HepG2 (cell line): ENCODE results near the gene CBY2. TPM values are rescaled to one million over a fixed set of nuclear protein-coding genes. Genes with fewer than 3 reads are reported as not detected.

ENCODE experiments used
- ATAC-seq: fragments of 200-7000 bp; cut with Tn5 transposase; 3 replicates; pipeline ENCODE4 v1.9.1; 2020; ENCODE audit warnings: mild to moderate bottlenecking, moderate library complexity
- BruUV-seq: library from RNA; stranded (reverse); fragments of 400-500 nt; replicated peaks from 2 replicates; lab custom pipeline; 2021; lab: Mats Ljungman, UMichigan
- CTCF ChIA-PET: fragments of 300-600 bp; formaldehyde crosslinking; extraction: SDS; loops from one replicate; lab custom pipeline; 2021; ENCODE audit warnings: low total read pairs, inconsistent platforms, low intra/inter-chr PET ratio; lab: Yijun Ruan, JAX
- POLR2A ChIA-PET: fragments of 350-600 bp; sonication (Branson Sonifier 250); formaldehyde crosslinking; loops from one replicate; lab custom pipeline; 2020; ENCODE audit warnings: antibody characterized with exemption, inconsistent platforms; lab: Yijun Ruan, JAX
- DNase-seq: peaks from one replicate; pipeline ENCODE4 v3.0.0-alpha.2; 2015; ENCODE audit warnings: low spot score
- FAIRE-seq: peaks from 3 replicates; lab custom pipeline; 2011; peaks lifted over from hg19 to GRCh38; lab: Jason Lieb, UNC
- H2AFZ ChIP-seq: one replicate; pipeline ENCODE4 v1.6.1; 2011; ENCODE audit warnings: low read length, inconsistent platforms
- H3K27ac ChIP-seq: fragments of 300-600 bp; 3 replicates; pipeline ENCODE4 v1.8.0; 2011; ENCODE audit warnings: mixed run types, mild to moderate bottlenecking, mixed read lengths, low read length, inconsistent platforms; ENCODE audit not compliant: insufficient read depth; ENCODE audit errors: extremely low read length
- H3K27me3 ChIP-seq, 2 experiments: fragments of 200-600 bp in 1 of 2; 2 replicates in 1 of 2; 3 replicates in 1 of 2; pipeline versions ENCODE4 v1.6.0 to v1.8.0; 2011; ENCODE audit warnings: low read length in 2 of 2, mild to moderate bottlenecking in 2 of 2, moderate library complexity in 2 of 2, inconsistent platforms in 1 of 2; ENCODE audit not compliant: insufficient read depth in 2 of 2, control insufficient read depth in 1 of 2
- H3K36me3 ChIP-seq, 2 experiments: fragments of 200-600 bp in 1 of 2; replicated peaks in 1 of 2; 2 replicates in 1 of 2; 3 replicates in 1 of 2; pipeline versions ENCODE4 v1.5.1 to v1.8.0; 2011; ENCODE audit warnings: low read length in 2 of 2, inconsistent platforms in 1 of 2; ENCODE audit not compliant: insufficient read depth in 2 of 2, control insufficient read depth in 1 of 2
- H3K4me1 ChIP-seq: 2 replicates; pipeline ENCODE4 v1.5.1; 2012; ENCODE audit warnings: low read length, inconsistent platforms; ENCODE audit not compliant: insufficient read depth
- H3K4me2 ChIP-seq: 2 replicates; pipeline ENCODE4 v1.6.0; 2011; ENCODE audit warnings: low read depth, low read length, inconsistent platforms
- H3K4me3 ChIP-seq, 3 experiments: fragments of 200-600 bp in 1 of 3; sonication (generic), shearing (Covaris generic) in 1 of 3; replicated peaks in 1 of 3; 2 replicates each; pipeline ENCODE4 v1.5.1; 2011 to 2016; ENCODE audit warnings: low read length in 3 of 3, inconsistent platforms in 2 of 3, low read depth in 2 of 3, mild to moderate bottlenecking in 2 of 3, control low read depth in 1 of 3, mixed read lengths in 1 of 3; ENCODE audit not compliant: insufficient read depth in 1 of 3
- H3K79me2 ChIP-seq: one replicate; pipeline ENCODE4 v1.6.1; 2011; ENCODE audit warnings: low read length, inconsistent platforms; ENCODE audit not compliant: insufficient read depth
- H3K9ac ChIP-seq: 2 replicates; pipeline ENCODE4 v1.6.0; 2011; ENCODE audit warnings: mild to moderate bottlenecking, low read depth, low read length, inconsistent platforms; ENCODE audit not compliant: insufficient read depth
- H3K9me3 ChIP-seq: 2 replicates; pipeline ENCODE4 v1.5.1; 2012; ENCODE audit warnings: mild to moderate bottlenecking, low read length
- H4K20me1 ChIP-seq: 2 replicates; pipeline ENCODE4 v1.6.0; 2011; ENCODE audit warnings: inconsistent platforms, mild to moderate bottlenecking, low read length, moderate library complexity; ENCODE audit not compliant: insufficient read depth
- PLSCR1 ChIP-seq: sonication (generic); formaldehyde crosslinking; IDR thresholded peaks from 2 replicates; pipeline ENCODE4 v1.5.0; 2020; ENCODE audit warnings: missing genetic modification reagents, mild to moderate bottlenecking, borderline replicate concordance
- SMC3 ChIP-seq: IDR thresholded peaks from 2 replicates; pipeline ENCODE4 v1.6.1; 2011; ENCODE audit warnings: low read length, improper control_type of control experiment
- SOX13 ChIP-seq, 3 experiments: fragments of 450-650 bp in 1 of 3; sonication (generic) in 1 of 3; formaldehyde crosslinking in 1 of 3; IDR thresholded peaks in 2 of 3; conservative IDR thresholded peaks in 1 of 3; 2 replicates each; pipeline versions ENCODE4 v1.5.0 to v1.6.1; 2016 to 2020; ENCODE audit warnings: antibody characterized with exemption in 1 of 3, mild to moderate bottlenecking in 1 of 3, missing compliant biosample characterization in 1 of 3, missing genetic modification reagents in 1 of 3, moderate library complexity in 1 of 3
- SOX6 ChIP-seq, 2 experiments: fragments of 450-650 bp in 1 of 2; sonication (generic) in 1 of 2; formaldehyde crosslinking in 1 of 2; IDR thresholded peaks; 2 replicates each; pipeline versions ENCODE4 v1.4.0 to v1.6.1; 2017 to 2020; ENCODE audit warnings: antibody characterized with exemption in 1 of 2, mild to moderate bottlenecking in 1 of 2, missing genetic modification reagents in 1 of 2
- STAG1 ChIP-seq: sonication (generic); formaldehyde crosslinking; IDR thresholded peaks from 2 replicates; pipeline ENCODE4 v1.4.0; 2020; ENCODE audit warnings: missing genetic modification reagents
- TOE1 ChIP-seq: sonication (generic); formaldehyde crosslinking; IDR thresholded peaks from 2 replicates; pipeline ENCODE4 v1.4.0; 2020; ENCODE audit warnings: mild to moderate bottlenecking, missing genetic modification reagents
- ZBTB33 ChIP-seq: sonication (generic); formaldehyde crosslinking; IDR thresholded peaks from 2 replicates; pipeline ENCODE4 v1.4.0; 2020; ENCODE audit warnings: missing genetic modification reagents
- ZNF556 ChIP-seq: sonication (generic); formaldehyde crosslinking; IDR thresholded peaks from 2 replicates; pipeline ENCODE4 v1.4.0; 2020; ENCODE audit warnings: mild to moderate bottlenecking, missing genetic modification reagents, borderline replicate concordance
- WGBS: methylation state at CpG from one replicate; pipeline ENCODE4 v1.1.6; 2017; ENCODE audit warnings: low lambda C conversion rate; 5-methylcytosine and 5-hydroxymethylcytosine counted together
- in situ Hi-C: cut with HindIII; loops from 2 replicates; pipeline ENCODE4 v1.10.0; 2017; ENCODE audit warnings: low pct_unique_long_range_greater_than_20kb; ENCODE audit not compliant: extremely low pct_ligation_motif_present
- intact Hi-C: fragments of 100-400 bp; cut with micrococcal nuclease; formaldehyde crosslinking; loops from one replicate; pipeline ENCODE4 v1.10.0; 2022; ENCODE audit not compliant: unreplicated experiment
- polyA plus RNA-seq, 8 experiments: library from polyadenylated mRNA; depleted of rRNA in 3 of 8; stranded (reverse) in 7 of 8; unstranded in 1 of 8; fragments of >200 nt; fragmentation: Illumina TruSeq in 4 of 8; extraction: Trizol in 4 of 8; gene quantifications; 2 replicates each; pipeline versions ENCODE4 v1.2.1 to v1.2.3, GENCODE V29; 2011 to 2016; ENCODE audit warnings: low read depth in 4 of 8, missing spikeins in 1 of 8, mixed read lengths in 1 of 8; ENCODE audit not compliant: insufficient read depth in 1 of 8
- total RNA-seq, 5 experiments: library from RNA; depleted of rRNA; stranded (reverse); fragments of >200 nt; fragmentation: Illumina TruSeq; extraction: Trizol; gene quantifications; 2 replicates each; pipeline ENCODE4 v1.2.3, GENCODE V29; 2016; ENCODE audit warnings: low read depth in 1 of 5

The CBY2 gene
- total and polyA plus RNA-seq, 2 of the 13 experiments (the other 11 are each of a cell fraction or from before 2014, with no cell fraction given), result not detected

- no peak for TF ChIP-seq ZBTB33 (CRISPR knock-in tag)
- peak; percentile 60 for TF ChIP-seq STAG1
These were observed 26.6 kb downstream of the CBY2 start (continued) for GRCh38 chr13:45728759-45729158.

GRCh38 chr13:45731455-45731854 lies 29.3 kb downstream of the CBY2 start:
- ATAC-seq, result no peak
- peaks cover 0 to 4% of the 10 kb centered on the region in 2 experiments; a peak in 1 of 5 replicates for H3K27me3 ChIP-seq
- CTCF ChIA-PET, result no interaction called here

GRCh38 chr13:45732916-45733315 lies 30.8 kb downstream of the CBY2 start:
- in situ Hi-C loops (no loop called here), intact Hi-C loops (no loop called here)
- Histone ChIP-seq H3K79me2 (no peaks in the 10 kb centered on the region), H4K20me1 (no peaks in the 10 kb centered on the region), H3K9me3 (no peaks in the 10 kb centered on the region), H3K27me3 (peaks cover 0 to 4% of the 10 kb centered on the region in 2 experiments; a peak in 1 of 5 replicates), H3K4me2 (no peak overlapping the region), H3K27ac (no peak overlapping the region), H2AFZ (no peak overlapping the region), H3K4me1 (peaks cover 25% of the 10 kb centered on the region), H3K9ac (no peak overlapping the region), H3K4me3 (no peak overlapping the region), H3K36me3 (no peaks in the 10 kb centered on the region)
- ATAC-seq (no peak), DNase-seq (no peak), FAIRE-seq (no peak)
- ChIA-PET CTCF (no interaction called here), POLR2A (no interaction called here)
- TF ChIP-seq PLSCR1 (CRISPR knock-in tag) (no peak), ZNF556 (CRISPR knock-in tag) (no peak)
- 20% methylated on average over 5 of the region's 5 CpGs for WGBS
- BruUV-seq, result no TSS peak

More at GRCh38 chr13:45731455-45731854, 29.3 kb downstream of the CBY2 start:
- Histone ChIP-seq H3K27ac (no peak overlapping the region), H3K9ac (no peak overlapping the region), H3K4me1 (peaks cover 34% of the 10 kb centered on the region), H3K4me2 (no peak overlapping the region), H4K20me1 (no peaks in the 10 kb centered on the region), H2AFZ (no peak overlapping the region), H3K79me2 (no peaks in the 10 kb centered on the region), H3K9me3 (no peaks in the 10 kb centered on the region), H3K36me3 (no peaks in the 10 kb centered on the region), H3K4me3 (no peak overlapping the region)
- BruUV-seq, result no TSS peak
- in situ Hi-C loops (no loop called here), intact Hi-C loops (no loop called here)
- peak; percentile 34 for DNase-seq
- POLR2A ChIA-PET, result no interaction called here
- TF ChIP-seq SOX6 (IDR thresholded peaks at IDR 0.05) (no peak), SOX6 (CRISPR knock-in tag; IDR thresholded peaks at IDR 0.05) (peak; percentile 46; the same call in 1 of the 2 replicates), SOX13 (IDR thresholded peaks at IDR 0.05) (no peak), SOX13 (CRISPR knock-in tag; conservative IDR thresholded peaks at IDR 0.05 in 1 of 2, IDR thresholded peaks at IDR 0.05 in 1 of 2) (peak in 1 of 2 experiments; percentile 57; a peak in 2 of 4 replicates), TOE1 (CRISPR knock-in tag) (no peak), SMC3 (no peak)
- no peak for FAIRE-seq
- 2% methylated on average over 3 of the region's 3 CpGs for WGBS
